ENCODE results near the gene PRG2. TPM values are rescaled to one million over a fixed set of nuclear protein-coding genes. Genes with fewer than 3 reads are reported as not detected.

Gene PRG2
- total and polyA plus RNA-seq, 9 of the 15 experiments (the other 6 are each of a cell fraction or from before 2014, with no cell fraction given): 1.8 to 78.0 (median 26.6) TPM

DNA sequence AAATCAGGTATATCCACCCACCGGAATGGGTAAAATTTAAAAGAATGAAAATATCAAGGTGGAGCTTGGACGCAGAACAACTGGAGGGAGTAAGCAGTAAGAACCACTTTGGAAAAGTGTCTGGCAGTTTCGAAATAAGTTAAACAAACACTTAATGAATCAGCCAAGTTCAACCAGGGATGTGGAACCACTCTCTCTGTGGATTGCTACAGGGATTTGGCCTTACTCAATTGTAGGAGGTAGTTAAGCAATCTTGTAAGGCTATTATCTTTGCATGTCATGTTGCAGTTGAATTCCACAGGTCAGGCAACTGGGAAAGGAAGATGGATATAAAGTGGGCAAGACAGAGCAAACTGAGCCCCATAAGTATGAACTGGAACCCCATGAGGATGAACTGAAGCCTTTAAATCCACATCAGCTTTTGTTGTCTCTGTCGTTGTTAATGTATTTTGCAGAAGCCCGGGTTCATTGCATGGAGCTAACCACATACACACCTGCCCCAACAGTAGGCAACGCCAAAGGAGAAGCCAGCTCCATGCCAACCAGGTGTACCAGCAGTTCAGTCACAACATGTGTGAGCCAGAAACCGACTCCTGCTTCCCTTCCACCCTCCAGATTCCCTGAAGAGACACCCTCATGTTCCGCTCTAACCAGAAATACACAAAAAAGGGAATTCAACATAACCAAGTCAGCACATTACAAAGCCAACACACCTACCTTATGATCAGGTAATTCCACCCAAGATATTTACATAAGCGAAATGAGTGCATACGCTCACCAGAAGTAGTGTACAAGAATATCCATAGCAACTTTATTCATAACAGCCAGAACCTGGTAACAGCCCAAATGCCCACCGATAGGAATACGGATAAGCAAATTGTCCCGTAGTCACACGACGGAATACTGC, 44.4 kb upstream of the PRG2 start (continued):
- TF ChIP-seq, protein P1, sequence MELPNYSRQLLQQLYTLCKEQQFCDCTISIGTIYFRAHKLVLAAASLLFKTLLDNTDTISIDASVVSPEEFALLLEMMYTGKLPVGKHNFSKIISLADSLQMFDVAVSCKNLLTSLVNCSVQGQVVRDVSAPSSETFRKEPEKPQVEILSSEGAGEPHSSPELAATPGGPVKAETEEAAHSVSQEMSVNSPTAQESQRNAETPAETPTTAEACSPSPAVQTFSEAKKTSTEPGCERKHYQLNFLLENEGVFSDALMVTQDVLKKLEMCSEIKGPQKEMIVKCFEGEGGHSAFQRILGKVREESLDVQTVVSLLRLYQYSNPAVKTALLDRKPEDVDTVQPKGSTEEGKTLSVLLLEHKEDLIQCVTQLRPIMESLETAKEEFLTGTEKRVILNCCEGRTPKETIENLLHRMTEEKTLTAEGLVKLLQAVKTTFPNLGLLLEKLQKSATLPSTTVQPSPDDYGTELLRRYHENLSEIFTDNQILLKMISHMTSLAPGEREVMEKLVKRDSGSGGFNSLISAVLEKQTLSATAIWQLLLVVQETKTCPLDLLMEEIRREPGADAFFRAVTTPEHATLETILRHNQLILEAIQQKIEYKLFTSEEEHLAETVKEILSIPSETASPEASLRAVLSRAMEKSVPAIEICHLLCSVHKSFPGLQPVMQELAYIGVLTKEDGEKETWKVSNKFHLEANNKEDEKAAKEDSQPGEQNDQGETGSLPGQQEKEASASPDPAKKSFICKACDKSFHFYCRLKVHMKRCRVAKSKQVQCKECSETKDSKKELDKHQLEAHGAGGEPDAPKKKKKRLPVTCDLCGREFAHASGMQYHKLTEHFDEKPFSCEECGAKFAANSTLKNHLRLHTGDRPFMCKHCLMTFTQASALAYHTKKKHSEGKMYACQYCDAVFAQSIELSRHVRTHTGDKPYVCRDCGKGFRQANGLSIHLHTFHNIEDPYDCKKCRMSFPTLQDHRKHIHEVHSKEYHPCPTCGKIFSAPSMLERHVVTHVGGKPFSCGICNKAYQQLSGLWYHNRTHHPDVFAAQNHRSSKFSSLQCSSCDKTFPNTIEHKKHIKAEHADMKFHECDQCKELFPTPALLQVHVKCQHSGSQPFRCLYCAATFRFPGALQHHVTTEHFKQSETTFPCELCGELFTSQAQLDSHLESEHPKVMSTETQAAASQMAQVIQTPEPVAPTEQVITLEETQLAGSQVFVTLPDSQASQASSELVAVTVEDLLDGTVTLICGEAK (IDR thresholded peaks at IDR 0.05): 0 out of 2 replicates have a peak, but pooled peaks have one; percentile 21
- TF ChIP-seq, protein P1 (CRISPR knock-in tag; IDR thresholded peaks at IDR 0.05): no peak
- TF ChIP-seq ETV5 (CRISPR knock-in tag; IDR thresholded peaks at IDR 0.05; ENCODE audit: low read depth) (no peak), RFX1 (IDR thresholded peaks at IDR 0.05) (no peak), SIRT6 (IDR thresholded peaks at IDR 0.05; ENCODE audit: low read depth, low read length) (no peak), EGR1 (conservative IDR thresholded peaks at IDR 0.05) (no peak), ZBTB8A (IDR thresholded peaks at IDR 0.05; ENCODE audit: partially characterized antibody) (no peak), FOSL1 (tag; conservative IDR thresholded peaks at IDR 0.05) (peak; percentile 40; the same call in 1 of the 2 replicates), TEAD4 (IDR thresholded peaks at IDR 0.05; ENCODE audit: low read length) (peak; percentile 45; the same call in 1 of the 2 replicates), TEAD4 (CRISPR knock-in tag; IDR thresholded peaks at IDR 0.05; ENCODE audit: borderline replicate concordance) (no peak), PHB2 (IDR thresholded peaks at IDR 0.05; ENCODE audit: low read depth) (no peak)

Data from K562 (cell line).